ACHN (cell line): ENCODE measurements around the gene FOXA3.

ENCODE experiments used
- DNase-seq: peaks from one replicate; pipeline ENCODE4 v3.0.0-alpha.2; 2015
- in situ Hi-C: cut with HindIII; loops from 2 replicates; pipeline ENCODE4 v1.10.0; 2017; ENCODE audit warnings: low sequenced_read_pairs, low pct_ligation_motif_present, low pct_unique_long_range_greater_than_20kb

Gene FOXA3

DNA sequence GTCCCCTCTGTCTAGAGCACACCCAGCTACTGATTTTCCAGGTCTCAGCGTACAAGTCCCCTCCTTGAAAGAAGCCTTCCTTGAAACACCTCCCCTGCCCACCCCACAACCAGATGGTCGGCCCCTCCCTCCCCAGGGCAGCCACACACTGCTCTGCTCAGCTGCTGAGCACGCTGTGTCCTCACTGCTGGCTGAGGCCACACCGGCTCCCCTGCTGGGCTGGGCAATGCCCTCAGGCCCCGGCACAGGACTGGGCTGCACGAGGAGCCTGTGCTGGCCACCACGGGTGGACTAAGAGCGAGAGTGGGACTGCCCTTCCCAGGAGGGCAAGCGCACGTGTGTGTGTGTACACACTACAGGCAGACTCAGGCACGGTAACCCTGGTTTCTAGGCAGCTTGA, 37.2 kb upstream of the FOXA3 start:
- in situ Hi-C loops, result no loop called here
- no peak for DNase-seq

DNA sequence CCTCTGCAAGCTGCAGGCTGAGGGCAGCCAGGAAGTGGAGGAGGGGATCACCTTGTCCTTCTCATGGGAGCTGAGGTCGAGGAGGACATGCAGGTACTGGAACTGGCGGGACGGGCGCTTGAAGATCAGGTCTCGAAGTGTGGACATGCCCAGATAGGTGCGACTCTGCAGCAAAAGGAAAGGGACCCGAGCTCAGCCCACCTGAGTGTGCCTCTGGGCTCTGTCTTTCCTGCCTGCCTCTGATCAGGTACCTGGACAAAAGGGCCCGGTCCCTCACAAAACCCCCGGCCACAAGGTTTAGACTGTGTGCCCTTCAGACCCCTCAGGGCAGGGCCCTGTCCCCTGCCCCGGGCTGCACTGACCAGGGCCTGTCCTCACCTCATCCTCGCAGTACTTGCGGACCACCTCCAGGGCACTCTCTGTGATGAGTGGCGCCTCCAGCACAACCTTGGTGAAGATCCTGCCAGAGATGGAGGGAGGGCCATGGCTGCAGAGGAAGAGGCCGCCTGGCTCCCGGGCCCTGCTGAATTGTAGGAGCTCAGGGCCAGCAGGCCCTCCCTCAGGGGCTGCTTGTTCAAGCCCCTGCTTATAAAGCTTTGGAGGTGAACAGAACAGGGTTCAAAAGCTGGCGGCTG, 36.5 kb upstream of the FOXA3 start:
- in situ Hi-C loops, result no loop called here
- no peak for DNase-seq

DNA sequence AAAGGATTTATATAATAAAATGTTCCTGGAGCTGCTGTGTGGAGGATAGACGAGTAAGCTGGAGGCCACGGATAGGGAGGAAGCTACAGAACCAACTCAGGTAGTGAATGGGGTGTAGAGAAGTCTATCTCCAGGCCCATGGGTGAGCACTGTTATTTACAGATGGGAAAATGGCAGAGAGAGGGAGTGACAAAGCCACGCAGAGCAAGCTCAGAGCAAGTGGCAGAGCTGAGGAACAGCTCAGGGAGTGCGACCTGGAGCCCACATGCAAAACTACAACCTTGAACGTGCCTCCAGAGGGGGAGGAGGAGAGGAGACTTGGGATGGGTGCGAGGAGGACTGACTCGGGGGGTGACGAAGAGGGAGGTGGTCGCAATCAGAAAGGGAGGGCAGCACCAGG, 35.6 kb upstream of the FOXA3 start:
- DNase-seq, result no peak
- in situ Hi-C loops, result no loop called here

DNA sequence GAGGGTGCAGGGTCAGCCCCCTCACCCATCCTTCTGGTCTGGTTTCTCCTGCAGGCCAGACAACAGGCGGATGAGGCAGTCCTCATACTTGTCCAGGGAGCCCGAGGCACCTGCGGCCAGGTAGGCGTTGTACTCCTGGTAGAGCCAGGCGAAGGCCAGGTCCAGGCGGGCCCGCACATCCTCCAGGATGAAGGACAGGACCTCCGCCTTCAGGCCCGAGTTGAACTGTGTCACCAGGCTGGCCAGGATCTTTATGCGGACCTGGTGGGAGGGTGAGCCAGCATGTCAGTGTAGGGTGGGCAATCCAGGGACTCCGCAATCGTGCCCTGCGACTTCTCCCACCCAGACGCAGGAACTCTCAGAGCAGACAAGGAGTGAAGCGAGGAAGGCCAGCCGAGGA, 35.2 kb upstream of the FOXA3 start:
- in situ Hi-C loops, result no loop called here
- DNase-seq, result no peak

DNA sequence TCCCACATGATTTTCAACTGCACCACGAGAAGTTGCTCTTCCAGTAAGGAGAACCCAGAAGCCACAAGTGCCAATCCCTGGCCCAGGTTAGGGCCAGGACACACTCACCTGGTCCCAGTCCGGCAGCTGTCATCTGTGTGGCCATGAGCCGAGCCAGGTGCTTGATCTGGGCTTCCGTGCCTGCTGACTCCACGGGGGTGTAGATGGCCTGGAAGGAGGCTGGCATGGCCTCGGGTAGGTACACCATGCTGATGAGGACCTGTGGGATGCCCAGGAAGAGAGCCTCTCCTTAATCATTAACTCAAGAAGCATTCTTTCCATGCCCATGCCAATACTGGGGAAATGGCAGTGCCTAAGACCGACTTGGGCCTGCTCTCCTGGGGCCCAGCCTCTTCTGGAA, 29.2 kb upstream of the FOXA3 start:
- in situ Hi-C loops, result no loop called here
- DNase-seq, result peak; percentile 45

DNA sequence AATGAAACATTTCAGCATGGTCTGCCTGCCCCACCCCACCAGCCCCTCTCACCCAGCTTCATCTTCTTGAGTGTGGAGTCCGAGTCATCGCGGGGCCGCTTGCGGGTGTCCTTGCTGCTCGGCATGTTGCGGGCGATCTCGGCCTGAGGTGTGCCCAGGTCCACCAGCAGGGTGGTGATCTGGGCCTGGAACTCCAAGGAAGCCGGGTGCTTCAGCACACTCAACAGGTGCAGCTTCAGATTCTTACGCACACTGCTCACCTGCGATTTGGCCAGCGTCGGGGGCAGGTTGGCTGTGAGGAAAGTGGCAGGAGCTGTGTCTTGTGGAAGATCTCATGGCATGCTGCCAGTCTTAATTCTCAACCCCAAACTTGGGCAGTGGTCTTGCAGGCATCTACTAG, 21.9 kb upstream of the FOXA3 start:
- in situ Hi-C loops, result no loop called here
- DNase-seq, result no peak

DNA sequence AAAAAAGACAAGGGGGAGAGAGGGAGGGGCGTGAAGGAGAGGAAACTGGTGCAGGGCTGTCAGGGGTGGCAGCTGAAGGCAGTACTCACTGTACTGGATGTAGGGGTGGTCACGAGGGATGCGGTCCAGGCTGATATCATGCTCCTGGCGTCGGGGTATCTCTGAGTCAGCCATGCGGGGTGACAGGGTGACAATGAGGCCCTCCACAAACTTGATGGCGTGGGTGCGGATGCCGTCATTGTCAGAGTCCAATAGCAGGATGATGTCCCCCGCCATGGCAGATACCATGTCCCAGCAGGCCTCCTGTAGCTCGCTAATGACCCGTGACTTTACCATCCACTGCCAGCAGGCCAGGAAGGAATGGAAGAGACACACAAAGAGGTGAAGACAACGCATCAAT, 16.5 kb upstream of the FOXA3 start:
- in situ Hi-C loops, result no loop called here
- no peak for DNase-seq

DNA sequence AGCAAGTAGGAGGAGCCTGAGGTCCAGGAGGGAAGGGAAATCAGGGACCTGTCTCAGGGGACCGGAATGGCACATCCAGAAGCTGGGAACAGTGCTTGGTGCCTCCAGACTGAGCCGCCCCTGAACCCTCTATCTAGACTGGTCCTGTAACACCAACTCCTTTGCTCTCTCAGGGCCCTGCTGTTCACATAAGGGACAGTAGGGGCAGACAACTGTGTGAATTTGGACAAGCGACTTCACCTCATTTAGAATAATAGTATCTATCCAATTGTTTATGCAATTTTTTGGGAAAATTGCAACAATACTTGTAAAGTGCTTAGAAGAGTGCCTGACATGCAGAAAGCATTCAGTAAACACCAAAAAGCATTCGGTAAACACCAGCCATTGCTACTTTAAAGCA, 15.2 kb upstream of the FOXA3 start:
- in situ Hi-C loops, result no loop called here
- no peak for DNase-seq

DNA sequence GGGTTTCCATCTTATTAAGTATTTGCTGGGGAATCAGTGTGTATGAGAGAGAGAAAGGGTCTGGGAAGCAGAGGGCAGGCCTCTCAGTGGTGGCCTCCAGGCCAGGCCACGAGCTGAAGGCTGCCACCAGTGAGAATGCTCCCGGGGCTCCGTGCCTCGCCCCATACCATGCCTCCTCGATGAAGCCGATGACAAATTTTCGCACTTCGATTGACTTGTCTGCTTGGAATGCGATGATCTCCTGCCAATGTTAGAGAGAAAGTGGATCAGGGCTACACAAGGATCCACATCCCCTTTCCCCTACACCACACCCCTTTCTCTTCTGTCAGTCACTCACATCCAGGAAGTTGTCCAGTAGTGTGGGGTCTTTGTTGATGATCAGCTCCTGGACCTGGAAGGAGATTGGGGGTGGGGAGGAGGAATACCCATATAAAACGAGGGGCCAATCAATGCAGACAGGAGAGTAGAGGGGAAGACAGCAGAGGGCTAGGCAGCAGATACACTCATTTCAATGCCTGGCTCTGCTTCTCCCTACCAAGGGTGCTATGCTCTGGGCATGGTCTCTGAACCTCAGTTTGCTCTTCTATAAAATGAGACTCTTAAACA, 11.9 kb upstream of the FOXA3 start:
- in situ Hi-C loops, result no loop called here
- DNase-seq, result no peak

DNA sequence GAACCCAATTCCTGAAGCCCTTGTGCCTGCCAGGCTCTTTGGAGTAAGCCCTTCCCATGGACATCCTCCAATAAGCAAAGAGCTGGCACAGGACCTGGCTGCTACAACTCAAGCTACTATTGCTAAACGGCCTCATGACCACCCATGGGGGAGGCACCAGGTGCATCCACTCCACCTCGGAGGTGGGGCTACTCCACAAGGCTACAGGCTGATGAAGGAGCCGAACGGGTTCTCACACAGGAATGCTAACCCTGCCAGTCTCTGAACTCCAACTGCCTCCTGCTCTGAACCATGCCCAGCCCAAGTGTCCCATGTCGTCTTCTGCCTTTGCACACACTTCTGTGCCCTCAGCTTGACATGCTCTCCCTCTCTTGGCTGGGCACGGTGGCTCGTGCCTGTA, 11.1 kb upstream of the FOXA3 start:
- in situ Hi-C loops, result no loop called here
- DNase-seq, result no peak

DNA sequence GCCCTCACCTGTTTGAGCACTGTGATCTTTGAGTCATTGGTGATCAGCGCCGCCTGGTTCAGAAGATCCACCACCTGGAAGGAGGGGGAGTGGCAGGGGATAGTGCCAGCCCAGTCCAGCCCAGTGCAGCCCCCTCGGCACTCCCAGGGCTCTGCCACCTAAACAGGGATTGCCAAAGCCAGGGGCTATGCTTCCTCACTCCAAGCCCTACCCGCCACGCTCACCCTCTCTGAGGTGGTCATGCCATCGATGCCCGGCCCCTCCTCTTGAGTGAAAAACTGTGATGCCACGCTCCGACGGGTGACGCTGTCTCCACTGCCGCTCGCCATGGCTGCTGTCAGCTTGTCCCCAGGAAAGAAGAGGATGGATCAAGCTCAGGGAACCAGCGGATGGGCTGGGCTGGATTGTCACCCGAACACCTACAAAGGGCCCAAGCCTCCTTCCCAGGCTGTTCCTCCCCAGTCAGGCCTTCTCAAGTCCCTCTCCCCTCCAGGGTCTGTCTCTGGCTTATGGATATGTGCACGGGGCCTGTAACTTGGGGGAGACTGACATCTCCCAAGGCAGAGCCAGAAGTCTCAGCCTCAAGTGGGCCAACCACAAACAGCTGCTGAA, 9.9 kb upstream of the FOXA3 start:
- in situ Hi-C loops, result no loop called here

DNA sequence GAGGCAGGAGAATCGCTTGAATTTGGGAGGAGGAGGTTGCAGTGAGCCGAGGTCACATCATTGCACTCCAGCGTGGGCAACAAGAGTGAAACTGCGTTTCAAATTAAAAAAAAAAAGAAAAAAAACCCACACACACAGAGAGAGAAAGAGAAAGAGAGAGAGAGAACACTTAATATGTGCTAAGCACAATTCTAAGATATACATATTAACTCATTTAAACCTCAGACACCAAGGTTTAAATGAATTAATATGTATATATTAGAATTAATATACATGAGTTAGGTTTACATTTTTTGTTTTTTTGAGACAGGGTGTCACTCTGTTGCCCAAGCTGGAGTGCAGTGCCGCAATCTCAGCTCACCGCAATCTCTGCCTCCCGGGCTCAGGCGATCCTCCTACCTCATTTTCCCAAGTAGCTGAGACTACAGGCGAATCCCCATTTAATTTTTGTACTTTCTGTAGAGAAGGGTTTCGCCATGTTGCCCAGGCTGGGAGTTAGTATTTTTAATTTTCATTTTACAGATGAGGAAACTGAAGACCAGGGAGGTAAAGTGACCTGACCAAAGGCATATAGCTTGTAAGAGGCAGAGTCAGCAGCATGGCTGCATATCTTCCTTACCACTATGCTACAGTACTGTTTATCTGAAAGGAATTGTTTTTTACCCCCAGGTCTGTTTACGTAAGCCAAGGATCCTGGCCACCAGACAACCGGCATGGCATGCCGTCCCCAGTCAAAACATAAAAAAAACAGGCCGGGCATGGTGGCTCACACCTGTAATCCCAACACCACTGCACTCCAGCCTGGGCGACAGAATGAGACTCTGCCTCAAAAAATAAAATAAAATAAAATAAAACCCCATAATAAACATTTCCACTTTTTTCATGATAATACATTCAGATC, 3.5 kb upstream of the FOXA3 start:
- DNase-seq, result no peak
- in situ Hi-C loops, result no loop called here

More for the DNA sequence above, 9.9 kb upstream of the FOXA3 start:
- no peak for DNase-seq

DNA sequence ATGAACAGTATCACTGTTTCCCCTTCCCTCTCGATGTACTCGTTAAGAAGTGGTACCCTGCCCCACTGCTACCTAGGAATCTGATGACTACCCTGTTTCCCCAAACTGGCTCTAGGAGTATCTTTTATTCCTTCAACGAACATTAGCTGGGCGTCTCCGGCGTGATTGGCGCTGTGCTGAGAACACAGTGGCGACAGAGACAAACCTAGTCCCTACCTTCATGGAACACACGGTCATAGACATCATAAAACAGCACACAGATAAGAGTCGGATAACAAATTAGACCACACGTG, 1.9 kb upstream of the FOXA3 start:
- in situ Hi-C loops, result no loop called here
- DNase-seq, result no peak

DNA sequence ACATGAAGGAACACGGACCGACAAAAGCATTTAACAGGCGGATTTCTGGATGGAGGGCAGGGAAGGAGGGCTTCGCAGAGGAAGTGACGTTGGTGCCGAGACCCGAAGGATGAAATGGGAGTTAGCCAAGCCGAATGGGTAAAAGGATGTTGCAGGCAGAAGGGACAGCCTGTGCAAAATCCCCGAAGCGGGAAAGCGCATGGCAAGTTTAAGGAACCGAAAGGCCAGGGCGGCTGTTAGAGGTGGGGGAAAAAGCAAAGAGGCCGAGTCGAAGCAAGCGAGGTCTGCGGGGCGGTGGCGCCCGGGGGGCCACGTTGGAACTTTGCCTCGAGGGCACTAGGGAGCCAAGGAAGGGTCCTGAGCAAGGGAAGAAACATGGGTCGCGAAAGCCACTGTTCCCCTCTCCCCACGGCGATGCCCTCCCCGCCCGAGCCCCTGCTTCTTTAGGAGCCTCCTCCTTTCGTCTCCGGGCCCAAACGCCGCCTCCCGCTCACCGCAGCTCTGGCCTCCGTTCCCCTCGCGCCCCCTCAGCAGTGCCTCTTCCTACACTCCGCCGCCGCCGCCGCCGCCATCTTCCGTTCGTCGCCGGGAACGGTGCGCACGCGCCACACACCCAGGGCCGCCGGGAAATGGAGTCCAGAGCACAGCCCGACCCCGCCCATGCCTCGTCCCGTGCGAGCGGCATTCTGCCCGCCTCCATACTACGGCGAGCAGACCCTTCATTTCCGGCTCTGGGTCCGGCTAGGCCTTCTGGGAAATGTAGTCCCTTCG, 1.4 kb upstream of the FOXA3 start, which contains the start of gene SYMPK:
TSS of gene SYMPK (minus strand) at position 584 of the 771 bp plus-strand sequence. CDS start 8,652 bp downstream, outside the sequence.
- DNase-seq, result peak; percentile 96
- in situ Hi-C loops, result no loop called here

DNA sequence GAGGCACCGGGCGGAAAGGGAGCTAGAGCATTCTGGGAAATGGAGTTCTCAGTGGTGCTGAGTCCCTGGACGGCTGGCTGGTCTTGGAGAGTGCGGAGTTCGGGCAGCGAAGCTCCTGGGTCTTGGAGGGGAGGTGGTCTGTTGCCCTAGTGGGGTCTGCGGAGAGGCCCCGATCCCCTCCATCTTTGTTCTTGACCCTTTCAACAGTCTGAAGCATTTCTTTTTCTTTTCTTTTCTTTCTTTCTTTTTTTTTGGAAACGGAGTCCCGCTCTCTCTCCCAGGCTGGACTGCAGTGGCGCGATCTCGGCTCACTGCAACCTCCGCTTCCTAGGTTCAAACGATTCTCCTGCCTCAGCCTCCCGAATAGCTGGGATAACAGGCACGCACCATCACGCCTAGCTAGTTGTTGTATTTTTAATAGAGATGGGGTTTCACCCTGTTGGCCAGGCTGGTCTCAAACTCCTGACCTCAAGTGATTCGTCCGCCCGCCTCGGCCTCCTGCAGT, 739 bp upstream of the FOXA3 start:
- in situ Hi-C loops, result no loop called here
- no peak for DNase-seq

DNA sequence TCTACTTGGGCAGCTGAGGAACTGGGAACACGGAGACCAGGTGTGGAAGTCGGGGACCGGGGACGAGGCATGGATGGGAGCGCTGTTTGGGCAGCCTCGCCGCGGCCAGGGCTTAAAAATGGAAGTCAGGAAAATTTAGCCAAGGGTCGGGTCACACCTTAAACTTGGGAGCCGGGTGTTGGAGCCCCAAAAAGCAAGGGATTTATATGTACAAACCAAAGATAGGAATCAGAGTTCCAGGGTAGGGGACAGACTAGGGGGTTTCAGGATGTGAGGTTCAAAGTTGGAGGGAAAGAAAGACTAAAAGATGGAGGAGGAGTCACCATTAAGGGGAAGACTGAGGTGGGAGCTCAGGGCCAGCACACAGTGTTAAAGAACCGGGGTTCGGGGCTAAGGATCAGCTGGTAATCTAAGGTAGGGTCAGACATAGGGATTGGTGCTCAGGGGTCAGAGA, 530 bp downstream of the FOXA3 start:
- in situ Hi-C loops, result no loop called here
- DNase-seq, result no peak

DNA sequence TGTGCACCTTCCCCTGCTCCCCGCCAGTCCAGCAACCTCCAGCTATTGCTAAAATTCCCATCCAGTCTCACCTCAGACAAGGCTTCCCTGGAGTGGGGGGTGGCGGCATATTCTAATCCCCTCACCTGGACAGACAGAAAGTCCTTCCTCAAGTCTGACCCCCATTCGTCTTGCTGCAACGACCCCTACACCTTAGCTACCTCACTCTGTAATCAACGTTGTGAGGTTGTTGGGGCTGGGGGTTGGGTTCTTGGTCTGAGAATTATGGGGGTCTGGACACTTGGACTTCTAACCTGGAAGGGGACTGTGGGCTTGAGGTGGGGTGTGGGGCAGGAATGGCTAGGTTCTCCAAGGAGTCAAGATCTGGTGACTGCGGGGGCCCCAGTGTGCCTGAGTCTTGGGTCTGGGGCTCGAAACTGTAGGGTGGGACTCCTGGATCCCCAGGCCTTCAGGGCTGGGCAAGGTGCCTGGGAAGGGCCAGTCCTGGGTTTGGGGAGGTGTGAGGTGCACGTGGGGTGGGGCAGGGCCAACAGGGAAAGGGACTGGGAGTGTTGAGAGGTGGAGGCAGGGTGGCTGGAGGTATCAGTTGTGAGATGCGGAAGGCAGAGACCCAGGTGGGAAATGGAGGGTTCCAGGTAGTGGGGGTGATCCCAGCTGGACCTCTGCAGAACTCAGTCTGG, 1.3 kb downstream of the FOXA3 start:
- in situ Hi-C loops, result no loop called here
- no peak for DNase-seq
